BE2C (cell line): ENCODE measurements around the gene PCK1.

Experiments used
- DNase-seq: peaks from one replicate; pipeline ENCODE4 v3.0.0-alpha.2; 2020
- H3K27me3 ChIP-seq: fragments of 250-450 bp; sonication (Bioruptor Pico); 2 replicates; pipeline ENCODE4 v1.5.1; 2020; ENCODE audit warnings: mild to moderate bottlenecking
- H3K36me3 ChIP-seq: fragments of 250-450 bp; sonication (Bioruptor Pico); 2 replicates; pipeline ENCODE4 v1.5.1; 2020; ENCODE audit warnings: mild to moderate bottlenecking
- H3K4me1 ChIP-seq: fragments of 250-450 bp; sonication (Bioruptor Pico); 2 replicates; pipeline ENCODE4 v1.5.1; 2020
- H3K4me3 ChIP-seq: 2 replicates; pipeline ENCODE4 v1.5.1; 2011; ENCODE audit warnings: low read depth, low read length
- H3K9me3 ChIP-seq: fragments of 250-450 bp; sonication (Bioruptor Pico); 2 replicates; pipeline ENCODE4 v1.5.1; 2020
- TF ChIP-seq, protein P1 (sequence below): IDR thresholded peaks from 2 replicates; pipeline ENCODE4 v1.5.1; 2012; ENCODE audit warnings: mild to moderate bottlenecking, low read depth, low read length

Gene PCK1

DNA sequence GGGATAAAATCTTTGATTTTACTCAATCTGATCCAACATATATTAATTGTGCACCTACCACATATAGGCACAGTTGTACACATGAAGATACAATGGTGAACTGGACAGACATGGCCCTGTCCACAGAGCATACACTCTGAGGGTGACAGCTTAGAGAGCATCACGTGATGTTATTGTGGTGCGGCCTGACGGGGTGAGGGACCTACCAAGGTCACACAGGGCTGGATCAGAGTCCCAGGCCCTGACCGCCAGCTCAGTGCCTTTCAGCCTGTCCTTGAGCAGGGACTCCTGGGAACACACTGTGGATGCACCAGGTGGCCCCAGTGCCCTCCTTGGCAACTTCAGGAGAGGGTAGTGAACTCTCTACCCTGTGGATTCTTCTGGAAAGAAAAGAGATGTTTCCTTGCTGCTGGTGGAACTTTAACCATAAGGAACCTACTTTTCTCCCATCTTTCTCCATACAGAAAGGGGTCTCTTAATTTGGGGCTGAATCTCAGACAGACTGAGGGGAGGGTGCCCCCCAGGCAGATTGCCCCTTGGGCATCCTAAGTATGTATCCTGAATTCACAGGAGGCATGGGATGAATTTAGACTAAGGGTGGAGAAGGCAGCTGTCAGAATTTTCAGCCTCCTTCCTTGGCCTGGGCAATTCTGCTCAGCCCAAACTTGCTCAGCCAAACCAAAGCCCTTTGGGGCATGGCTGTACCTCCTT is 26.5 kb downstream of the PCK1 start:
- no peaks in the 10 kb centered on the region for H3K9me3 ChIP-seq
- no peak for DNase-seq
- no peak overlapping the region for H3K4me3 ChIP-seq
- TF ChIP-seq, protein P1, sequence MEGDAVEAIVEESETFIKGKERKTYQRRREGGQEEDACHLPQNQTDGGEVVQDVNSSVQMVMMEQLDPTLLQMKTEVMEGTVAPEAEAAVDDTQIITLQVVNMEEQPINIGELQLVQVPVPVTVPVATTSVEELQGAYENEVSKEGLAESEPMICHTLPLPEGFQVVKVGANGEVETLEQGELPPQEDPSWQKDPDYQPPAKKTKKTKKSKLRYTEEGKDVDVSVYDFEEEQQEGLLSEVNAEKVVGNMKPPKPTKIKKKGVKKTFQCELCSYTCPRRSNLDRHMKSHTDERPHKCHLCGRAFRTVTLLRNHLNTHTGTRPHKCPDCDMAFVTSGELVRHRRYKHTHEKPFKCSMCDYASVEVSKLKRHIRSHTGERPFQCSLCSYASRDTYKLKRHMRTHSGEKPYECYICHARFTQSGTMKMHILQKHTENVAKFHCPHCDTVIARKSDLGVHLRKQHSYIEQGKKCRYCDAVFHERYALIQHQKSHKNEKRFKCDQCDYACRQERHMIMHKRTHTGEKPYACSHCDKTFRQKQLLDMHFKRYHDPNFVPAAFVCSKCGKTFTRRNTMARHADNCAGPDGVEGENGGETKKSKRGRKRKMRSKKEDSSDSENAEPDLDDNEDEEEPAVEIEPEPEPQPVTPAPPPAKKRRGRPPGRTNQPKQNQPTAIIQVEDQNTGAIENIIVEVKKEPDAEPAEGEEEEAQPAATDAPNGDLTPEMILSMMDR, result no peak
- no peaks in the 10 kb centered on the region for H3K4me1 ChIP-seq
- H3K36me3 ChIP-seq, result no peaks in the 10 kb centered on the region
- H3K27me3 ChIP-seq, result no peaks in the 10 kb centered on the region; the same call in 1 of the 2 replicates

DNA sequence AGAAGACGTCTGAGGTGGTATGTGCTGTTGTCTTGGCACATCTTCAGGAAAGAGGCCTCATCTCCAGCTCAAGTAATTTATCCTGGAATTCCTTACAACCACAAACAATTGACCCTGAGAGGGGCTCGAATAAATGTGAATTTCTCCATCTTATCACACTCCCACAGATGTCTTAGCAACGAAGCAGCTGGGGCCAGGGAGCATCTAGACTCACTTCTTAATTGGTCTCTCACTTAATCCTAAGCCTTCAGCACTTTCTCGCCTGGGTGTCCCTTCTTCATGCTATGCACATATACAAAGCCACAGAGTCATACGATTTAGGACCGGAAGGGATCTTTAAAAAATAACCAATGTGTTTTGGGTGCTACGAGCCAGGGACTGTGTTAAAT is 27.1 kb downstream of the PCK1 start:
- H3K9me3 ChIP-seq, result no peaks in the 10 kb centered on the region
- no peaks in the 10 kb centered on the region; the same call in 1 of the 2 replicates for H3K27me3 ChIP-seq
- no peak overlapping the region for H3K4me3 ChIP-seq
- no peaks in the 10 kb centered on the region for H3K36me3 ChIP-seq
- DNase-seq, result no peak
- H3K4me1 ChIP-seq, result no peaks in the 10 kb centered on the region
- TF ChIP-seq, protein P1, result no peak

DNA sequence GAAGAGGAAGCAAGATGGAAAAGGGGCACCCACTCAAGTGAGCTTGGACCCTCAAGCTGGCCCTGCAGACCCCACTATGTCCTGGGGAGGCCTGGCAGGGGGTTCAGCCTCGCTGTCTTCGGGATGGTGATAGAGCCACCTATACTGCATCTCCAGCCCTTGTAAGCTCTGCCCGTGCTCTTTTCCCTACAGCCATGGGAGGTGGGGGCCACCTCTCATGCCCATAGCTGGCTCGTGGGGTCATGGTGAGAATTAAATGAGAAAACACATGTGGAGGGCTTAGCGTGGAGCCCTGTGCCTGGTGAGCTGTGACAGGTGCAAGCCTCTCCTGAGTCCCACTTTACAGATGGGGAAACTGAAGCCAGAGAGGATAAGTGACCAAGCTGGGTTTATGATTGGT is 27.7 kb downstream of the PCK1 start:
- Histone ChIP-seq H3K4me1 (no peaks in the 10 kb centered on the region), H3K27me3 (no peaks in the 10 kb centered on the region; the same call in 1 of the 2 replicates), H3K4me3 (no peak overlapping the region), H3K36me3 (no peaks in the 10 kb centered on the region), H3K9me3 (no peaks in the 10 kb centered on the region)
- no peak for DNase-seq
- TF ChIP-seq, protein P1, result no peak

DNA sequence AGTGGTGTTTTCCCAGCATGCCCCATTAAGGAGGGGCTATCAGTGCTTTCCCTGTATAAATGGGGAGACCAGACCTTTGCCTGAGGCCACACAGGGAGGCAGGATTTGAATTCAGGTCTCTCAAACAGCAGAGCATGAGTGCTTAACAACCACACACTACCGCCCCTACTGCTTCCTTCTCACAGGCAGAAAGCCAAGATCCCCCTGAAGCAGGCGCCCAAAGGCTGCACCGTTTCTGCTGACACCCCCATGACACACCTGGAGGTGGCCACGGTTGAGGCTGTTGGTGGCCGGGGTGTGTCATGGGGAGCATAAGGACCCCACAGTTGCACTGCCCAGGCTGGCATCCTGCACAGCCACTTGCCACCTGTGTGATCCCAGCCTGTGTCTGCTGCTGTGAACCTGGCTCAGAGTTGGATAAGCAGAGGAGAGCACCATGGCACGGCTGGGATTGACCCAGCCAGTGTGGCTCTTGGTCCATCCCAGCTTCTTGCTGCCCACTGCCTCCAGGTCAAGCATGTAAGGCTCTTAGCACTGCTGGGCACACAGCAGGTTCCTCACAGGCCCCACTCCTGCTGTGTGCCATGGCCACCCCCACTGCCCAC is 28.3 kb downstream of the PCK1 start:
- no peaks in the 10 kb centered on the region for H3K4me1 ChIP-seq
- no peak for DNase-seq
- no peaks in the 10 kb centered on the region for H3K9me3 ChIP-seq
- H3K36me3 ChIP-seq, result no peaks in the 10 kb centered on the region
- TF ChIP-seq, protein P1, result no peak
- no peaks in the 10 kb centered on the region; the same call in 1 of the 2 replicates for H3K27me3 ChIP-seq
- no peak overlapping the region for H3K4me3 ChIP-seq

DNA sequence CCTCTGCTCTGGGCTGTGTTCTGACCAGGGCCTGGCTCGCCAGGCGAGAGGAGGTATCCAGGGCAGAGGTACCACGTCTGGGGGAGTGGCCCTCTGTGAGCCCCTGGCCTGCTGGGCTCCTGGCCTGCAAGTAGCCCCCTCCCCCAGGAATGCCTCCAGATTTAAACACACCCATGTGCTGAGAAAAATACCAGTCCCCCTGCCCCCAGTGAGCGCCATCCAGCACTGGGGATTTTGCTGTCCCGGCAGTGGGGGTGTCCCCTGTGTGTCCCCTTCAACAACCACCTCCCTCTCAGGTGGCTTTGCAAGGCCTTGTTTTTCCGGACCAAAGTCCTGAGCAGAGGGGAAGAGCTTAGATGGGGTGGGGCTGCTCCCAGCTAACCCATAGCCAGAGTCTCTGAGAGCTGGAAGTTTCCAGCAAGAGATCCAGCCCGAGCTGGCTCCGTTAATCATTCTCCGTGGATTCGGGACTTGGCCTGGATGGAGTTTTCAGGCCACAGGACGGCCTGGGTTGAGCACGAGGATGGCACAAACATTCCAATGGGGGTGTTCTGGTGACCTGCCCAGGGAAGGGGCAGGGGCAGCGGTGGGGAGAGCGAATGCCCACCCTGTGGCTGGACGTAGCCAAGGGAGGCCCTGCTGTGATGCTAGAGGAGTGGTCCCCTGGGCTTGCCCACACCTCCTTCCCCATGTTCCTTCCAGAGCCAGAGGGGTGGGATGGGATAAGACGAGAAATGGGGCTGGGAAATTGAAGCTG is 29.0 kb downstream of the PCK1 start:
- no peak for DNase-seq
- no peaks in the 10 kb centered on the region for H3K27me3 ChIP-seq

More for the DNA sequence above, 29.0 kb downstream of the PCK1 start:
- TF ChIP-seq, protein P1, result no peak
- no peaks in the 10 kb centered on the region for H3K4me1 ChIP-seq
- no peaks in the 10 kb centered on the region for H3K9me3 ChIP-seq
- no peak overlapping the region for H3K4me3 ChIP-seq
- no peaks in the 10 kb centered on the region for H3K36me3 ChIP-seq
